ENCODE results near the gene PRKACB. TPM values are rescaled to one million over a fixed set of nuclear protein-coding genes. Genes with fewer than 3 reads are reported as not detected.
"Not testable (repeated sequence)": the region's sequence is repeated elsewhere in the genome, so short reads cannot be mapped to it uniquely, and the experiment has no call there.

Gene PRKACB
- total RNA-seq, 1 donor from 2014 or later: 61.4 TPM

DNA sequence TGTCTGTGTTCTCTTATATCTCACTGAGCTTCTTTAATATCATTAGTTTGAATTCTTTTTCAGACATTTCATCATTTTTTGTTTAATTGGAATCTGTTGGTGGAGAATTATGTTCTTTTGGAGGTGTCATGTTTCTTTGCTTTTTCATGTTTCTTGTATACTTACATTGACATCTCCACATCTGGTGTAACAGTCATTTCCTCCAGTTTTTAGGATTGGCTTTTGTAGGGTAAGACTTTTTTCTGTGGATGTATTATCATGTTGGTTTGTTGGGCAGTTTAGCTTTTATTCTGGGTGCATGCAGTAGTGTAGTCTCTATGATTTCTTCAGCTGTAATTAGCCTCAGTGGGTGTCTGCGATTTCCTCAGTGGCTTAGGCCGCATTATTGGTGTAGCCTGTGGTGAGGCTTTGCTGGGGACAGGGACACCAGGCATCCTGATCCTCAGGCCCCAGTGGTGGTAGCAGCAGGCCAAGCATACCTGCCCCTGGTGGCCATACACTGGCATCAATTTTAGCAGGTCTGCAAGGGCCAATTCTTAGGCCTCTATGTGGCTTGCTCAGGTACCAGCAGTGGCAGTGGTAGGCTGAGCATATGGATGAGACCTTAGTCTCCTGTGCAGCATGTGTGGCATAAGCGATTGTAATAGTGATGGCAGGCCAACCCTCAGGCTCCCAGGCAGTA, 79.8 kb downstream of the PRKACB start:
- DNase-seq (ENCODE audit: low spot score): no peak

DNA sequence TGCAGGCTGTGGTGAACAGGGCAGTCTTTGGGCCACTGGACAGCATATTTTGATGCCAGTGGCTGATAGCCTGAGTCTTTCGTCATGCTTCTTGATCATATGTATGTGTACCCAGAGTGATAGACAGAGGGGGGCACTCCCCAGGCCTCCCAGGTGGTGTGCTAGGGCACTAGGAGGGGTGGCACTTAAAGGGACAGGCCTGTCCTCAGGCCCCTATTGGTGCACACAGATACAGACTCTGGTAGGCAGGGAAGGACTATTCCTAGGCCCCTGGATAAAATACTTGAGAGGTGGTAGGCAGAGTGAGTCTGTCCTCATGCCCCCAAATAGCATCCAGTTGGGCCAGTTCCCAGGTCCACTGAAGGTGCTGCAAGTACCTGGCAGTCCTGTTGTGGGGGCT, 80.8 kb downstream of the PRKACB start:
- no peak for DNase-seq (ENCODE audit: low spot score)

- DNase-seq (ENCODE audit: low spot score): no peak
Observed at GRCh38 chr1:84225646-84226045, 81.6 kb downstream of the PRKACB start.

DNA sequence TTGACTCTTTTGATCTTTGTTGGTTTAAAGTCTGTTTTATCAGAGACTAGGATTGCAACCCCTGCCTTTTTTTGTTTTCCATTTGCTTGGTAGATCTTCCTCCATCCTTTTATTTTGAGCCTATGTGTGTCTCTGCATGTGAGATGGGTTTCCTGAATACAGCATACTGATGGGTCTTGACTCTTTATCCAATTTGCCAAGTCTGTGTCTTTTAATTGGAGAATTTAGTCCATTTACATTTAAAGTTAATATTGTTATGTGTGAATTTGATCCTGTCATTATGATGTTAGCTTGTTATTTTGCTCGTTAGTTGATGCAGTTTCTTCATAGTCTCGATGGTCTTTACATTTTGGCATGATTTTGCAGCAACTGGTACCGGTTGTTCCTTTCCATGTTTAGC, 88.6 kb downstream of the PRKACB start:
- DNase-seq (ENCODE audit: low spot score): not testable (repeated sequence)

DNA sequence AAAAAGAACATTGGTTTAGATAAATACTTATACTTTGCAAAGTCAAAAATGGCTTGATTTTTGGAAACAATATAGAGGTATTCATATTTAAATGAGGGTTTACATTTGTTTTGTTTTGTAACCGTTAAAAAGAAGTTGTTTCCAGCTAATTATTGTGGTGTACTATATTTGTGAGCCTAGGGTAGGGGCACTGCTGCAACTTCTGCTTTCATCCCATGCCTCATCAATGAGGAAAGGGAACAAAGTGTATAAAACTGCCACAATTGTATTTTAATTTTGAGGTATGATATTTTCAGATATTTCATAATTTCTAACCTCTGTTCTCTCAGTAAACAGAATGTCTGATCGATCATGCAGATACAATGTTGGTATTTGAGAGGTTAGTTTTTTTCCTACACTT, 92.2 kb downstream of the PRKACB start:
- no peak for DNase-seq (ENCODE audit: low spot score)

GRCh38 chr1:84242641-84243040, 98.6 kb downstream of the PRKACB start:
- no peak for DNase-seq (ENCODE audit: low spot score)

- no peak for DNase-seq (ENCODE audit: low spot score)
Observed at GRCh38 chr1:84245563-84245962, 101.5 kb downstream of the PRKACB start.

DNA sequence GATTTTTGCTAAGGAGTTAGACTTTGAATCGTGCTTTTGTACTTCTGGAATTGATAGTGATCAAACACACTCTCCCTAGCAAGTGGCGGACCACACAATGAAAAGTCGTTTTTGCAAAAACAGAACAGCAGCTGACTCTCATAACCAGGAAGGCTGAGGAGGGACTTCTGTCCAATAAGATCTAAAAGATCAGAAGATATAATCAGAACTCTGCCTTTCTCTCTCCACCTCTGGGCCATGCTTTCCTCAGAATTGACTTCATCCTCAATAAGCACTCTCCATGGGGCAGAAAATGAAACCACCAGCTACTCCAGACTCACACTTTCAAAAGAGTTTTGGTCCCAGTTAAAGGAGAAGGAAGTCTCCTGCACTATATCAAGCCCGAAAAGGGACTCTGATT, 102.1 kb downstream of the PRKACB start:
- DNase-seq (ENCODE audit: low spot score): no peak

- DNase-seq (ENCODE audit: low spot score): no peak
Observed at GRCh38 chr1:84247425-84248220, 103.6 kb downstream of the PRKACB start.

DNA sequence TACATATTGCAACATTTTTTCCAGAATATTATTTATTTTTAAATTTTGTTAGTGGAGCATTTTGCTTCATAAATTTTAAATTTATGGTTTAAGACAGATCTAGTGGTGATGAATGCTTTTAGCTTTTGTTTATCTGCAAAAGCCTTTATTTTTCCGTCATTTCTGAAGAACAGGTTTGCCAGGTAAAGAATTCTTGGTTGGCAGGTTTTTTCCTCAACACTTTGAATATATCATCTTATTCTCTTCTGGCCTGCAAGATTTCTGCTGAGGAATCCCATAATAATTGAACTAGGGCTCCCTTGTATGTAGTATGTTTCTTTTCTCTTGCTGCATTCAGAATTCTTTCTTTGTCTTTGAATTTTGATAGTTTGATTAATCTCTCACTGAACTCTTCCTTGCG, 106.6 kb downstream of the PRKACB start:
- DNase-seq (ENCODE audit: low spot score): no peak

GRCh38 chr1:84253036-84253435, 109.0 kb downstream of the PRKACB start:
- DNase-seq (ENCODE audit: low spot score): no peak

DNA sequence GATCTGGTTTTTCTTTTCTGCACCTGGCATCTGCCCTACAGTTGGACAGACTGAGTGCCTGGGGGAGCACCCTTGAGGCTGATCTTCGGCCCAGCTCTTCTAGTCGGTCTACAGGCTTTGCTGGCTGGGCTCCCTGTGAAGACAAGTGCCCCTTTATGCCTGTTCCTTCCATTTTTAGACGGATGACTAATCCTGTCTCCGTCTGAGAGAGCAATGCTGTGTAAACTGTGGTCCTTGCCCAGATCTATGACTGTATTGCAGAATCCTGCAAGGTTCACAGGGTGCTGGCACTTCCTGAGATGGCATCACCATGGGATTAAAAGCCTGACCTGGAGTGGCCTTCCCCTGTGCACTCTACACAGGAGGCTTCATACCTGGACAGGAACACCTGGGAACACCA, 109.8 kb downstream of the PRKACB start:
- DNase-seq (ENCODE audit: low spot score): peak; percentile 54

DNA sequence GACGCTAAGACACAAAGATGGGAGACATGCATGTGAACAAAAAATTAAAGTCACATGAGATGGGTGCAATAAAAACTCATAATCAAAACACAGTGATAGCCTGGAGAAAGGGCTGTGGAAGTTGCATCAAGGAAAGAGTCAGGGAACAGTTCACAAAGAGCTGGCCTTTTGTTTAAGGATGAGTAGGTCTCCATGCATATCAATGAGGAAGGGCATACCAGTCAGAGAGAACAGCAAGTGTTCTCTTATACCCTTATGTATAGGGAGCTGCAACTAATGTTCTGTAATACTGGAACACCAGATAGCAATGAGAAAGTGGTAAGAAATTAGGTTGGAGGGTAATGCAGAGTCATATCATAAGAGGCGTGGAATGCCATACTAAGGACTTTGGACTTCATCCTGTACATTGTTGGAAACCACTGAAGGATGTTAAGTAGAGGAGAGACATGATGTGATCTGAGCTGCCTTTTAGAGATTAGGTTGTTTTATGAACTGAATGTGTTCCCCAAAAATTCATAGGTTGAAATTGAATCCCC, 110.7 kb downstream of the PRKACB start:
- no peak for DNase-seq (ENCODE audit: low spot score)

DNA sequence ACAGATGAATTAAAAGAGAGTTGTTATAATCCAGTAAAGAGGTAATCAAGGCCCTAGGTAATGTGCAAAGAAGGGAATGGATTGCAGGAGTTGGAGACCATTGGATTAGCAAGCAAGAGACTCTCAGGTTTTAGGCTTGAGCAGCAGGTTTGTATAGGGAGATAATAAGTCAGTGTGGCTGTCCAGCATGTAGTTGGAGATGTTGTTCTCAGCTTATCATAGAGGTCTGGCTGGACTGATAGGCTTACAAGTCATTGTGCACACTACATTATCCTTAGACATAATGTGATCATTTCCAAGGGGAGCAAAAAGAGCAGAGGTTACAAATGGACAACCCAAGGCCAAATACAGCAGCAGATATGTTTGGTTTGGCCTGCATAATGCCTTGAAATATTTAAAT, 111.5 kb downstream of the PRKACB start:
- no peak for DNase-seq (ENCODE audit: low spot score)

GRCh38 chr1:84257617-84258016, 113.5 kb downstream of the PRKACB start:
- DNase-seq (ENCODE audit: low spot score): no peak

GRCh38 chr1:84259376-84259775, 115.3 kb downstream of the PRKACB start:
- no peak for DNase-seq (ENCODE audit: low spot score)

DNA sequence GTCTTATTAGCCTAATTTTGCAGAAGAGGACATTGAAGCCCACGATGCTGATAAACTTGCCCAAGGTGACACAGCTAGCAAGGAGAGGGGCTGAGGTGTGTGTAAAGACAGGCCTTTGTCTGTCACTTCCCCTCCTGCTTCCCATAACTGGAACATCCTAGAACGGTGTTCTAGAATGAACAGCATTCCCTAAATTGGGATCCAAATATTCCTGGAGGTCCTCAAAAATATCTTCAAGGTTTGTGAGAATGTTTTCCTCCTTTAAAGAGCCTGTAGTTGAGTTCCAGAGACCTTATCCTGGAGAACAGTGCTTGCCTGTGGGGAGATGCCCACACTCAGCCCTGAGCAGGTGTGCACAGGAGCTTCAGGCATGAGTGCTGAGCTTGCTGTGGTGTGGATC, 115.9 kb downstream of the PRKACB start:
- no peak for DNase-seq (ENCODE audit: low spot score)

DNA sequence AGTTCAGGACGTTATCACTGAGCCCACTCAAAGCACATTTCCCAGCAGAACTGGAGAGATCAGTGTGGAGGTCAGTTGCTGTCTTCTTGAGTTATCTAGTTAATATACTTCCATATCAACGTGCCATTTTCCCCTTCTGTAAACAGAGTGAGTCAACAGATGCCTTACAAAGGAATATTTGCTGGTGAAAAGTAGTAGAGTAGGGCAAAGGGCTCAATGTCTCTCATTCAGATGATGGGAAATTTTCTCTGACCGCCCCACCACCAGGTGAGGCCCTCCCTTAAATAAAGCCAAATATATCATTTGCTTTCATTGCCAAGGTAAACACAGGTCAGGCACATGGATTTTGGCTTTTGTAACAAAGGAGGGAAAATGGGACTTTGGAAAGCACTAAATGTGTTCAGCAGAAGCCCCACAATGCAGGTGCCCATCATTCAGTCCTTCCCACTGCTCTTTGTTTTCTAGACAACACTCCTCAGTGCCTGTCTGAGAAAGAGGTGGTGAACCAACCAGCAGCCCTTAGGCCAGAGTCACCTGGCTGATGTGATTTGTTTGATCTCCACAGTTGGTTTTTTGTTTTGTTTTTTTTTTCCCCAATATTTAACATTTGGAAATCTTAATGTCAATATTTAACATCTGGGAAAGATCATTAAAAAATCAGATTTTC, 116.9 kb downstream of the PRKACB start:
- DNase-seq (ENCODE audit: low spot score): no peak

- DNase-seq (ENCODE audit: low spot score): no peak
Observed at GRCh38 chr1:84264961-84265360, 120.9 kb downstream of the PRKACB start.

DNA sequence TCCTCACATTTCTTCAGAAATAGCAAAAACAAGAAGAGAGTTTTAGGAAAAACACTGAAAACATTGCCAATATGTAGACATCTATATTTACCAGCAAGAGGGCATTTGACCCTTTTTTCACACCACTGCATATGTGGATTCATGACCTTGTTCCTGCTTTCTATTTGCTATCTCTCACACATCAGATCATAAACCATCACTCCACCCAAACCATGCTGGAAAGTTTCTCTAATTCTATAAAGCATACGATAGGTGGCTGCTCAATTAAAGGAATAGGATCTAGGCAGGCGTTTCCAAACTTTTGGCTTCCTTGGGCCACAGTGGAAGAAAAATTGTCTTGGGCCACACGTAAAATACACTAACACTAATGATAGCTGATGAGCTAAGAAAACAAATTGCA, 121.8 kb downstream of the PRKACB start:
- DNase-seq (ENCODE audit: low spot score): no peak

GRCh38 chr1:84266748-84267147, 122.7 kb downstream of the PRKACB start:
- DNase-seq (ENCODE audit: low spot score): no peak

DNA sequence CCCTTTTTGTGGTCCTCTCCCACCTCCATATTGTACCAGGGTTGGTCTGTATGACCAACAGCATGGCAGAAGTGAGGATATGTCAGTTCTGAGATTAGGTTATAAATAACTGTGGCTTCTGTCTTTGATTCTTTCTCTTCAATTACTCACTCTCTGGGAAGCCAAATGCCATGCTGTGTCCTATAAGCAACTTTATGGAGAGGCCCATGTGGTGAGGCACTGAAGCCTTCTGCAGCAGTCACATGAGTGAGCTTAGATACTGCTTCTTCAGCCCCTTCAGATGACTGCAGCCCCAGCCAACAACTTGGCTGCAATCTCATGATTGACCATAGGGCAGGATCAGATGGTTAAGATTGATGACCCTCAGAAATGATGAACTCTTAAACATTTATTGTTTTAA, 123.4 kb downstream of the PRKACB start:
- DNase-seq (ENCODE audit: low spot score): no peak

DNA sequence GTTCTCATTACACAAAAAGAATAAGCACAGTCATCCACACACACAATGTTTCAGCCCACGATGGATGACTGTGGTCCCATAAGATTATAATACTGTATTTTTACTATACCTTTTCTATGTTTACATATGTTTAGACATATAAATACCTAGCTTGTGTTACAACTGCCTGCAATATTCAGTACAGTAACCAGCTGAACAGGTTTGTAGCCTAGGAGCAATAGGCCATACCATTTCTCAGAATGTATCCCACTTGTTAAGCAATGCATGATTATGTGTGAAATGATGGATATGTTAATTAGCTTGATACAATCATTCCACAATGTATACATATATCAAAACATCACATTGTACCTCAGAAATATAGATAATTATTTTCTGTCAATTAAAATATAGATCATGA, 124.3 kb downstream of the PRKACB start:
- no peak for DNase-seq (ENCODE audit: low spot score)
